CD4-positive, alpha-beta T cell (primary cell): ENCODE results near the gene RIPK3. TPM values are rescaled to one million over a fixed set of nuclear protein-coding genes. Genes with fewer than 3 reads are reported as not detected.

ENCODE experiments used
- ATAC-seq: fragments of 200-7000 bp; cut with Tn5 transposase; one replicate; pipeline ENCODE4 v1.10.0; 2022; ENCODE audit warnings: mild to moderate bottlenecking; ENCODE audit not compliant: poor library complexity
- CTCF ChIA-PET: fragments of 350-600 bp; sonication (Branson Sonifier 250); formaldehyde crosslinking; loops from one replicate; lab custom pipeline; 2021; ENCODE audit warnings: antibody characterized with exemption, inconsistent platforms; lab: Charles Lee
- POLR2A ChIA-PET: fragments of 350-600 bp; sonication (Branson Sonifier 250); formaldehyde crosslinking; loops from one replicate; lab custom pipeline; 2021; ENCODE audit warnings: antibody characterized with exemption, inconsistent platforms; lab: Charles Lee
- DNase-seq, 14 experiments: peaks; one replicate each; pipeline ENCODE4 v3.0.0-alpha.2; 2013 to 2020; ENCODE audit warnings: mixed read lengths in 2 of 14
- H3K27ac ChIP-seq, 2 donors: one replicate each; pipeline versions ENCODE4 v1.5.1 to v1.7.0; 2013; ENCODE audit warnings: low read length in 2 of 2, low read depth in 1 of 2, mild to moderate bottlenecking in 1 of 2
- H3K27me3 ChIP-seq, 2 experiments: 1 replicate in 1 of 2; 2 replicates in 1 of 2; pipeline versions ENCODE4 v1.6.1 to v1.7.0; 2013; ENCODE audit warnings: low read length in 2 of 2, control low read depth in 1 of 2, mild to moderate bottlenecking in 1 of 2, moderate library complexity in 1 of 2; ENCODE audit not compliant: insufficient read depth in 2 of 2, control insufficient read depth in 1 of 2
- H3K36me3 ChIP-seq: one replicate; pipeline ENCODE4 v1.6.1; 2013; ENCODE audit warnings: low read length, control low read depth; ENCODE audit not compliant: insufficient read depth
- H3K4me1 ChIP-seq: one replicate; pipeline ENCODE4 v1.6.1; 2013; ENCODE audit warnings: low read length, control low read depth; ENCODE audit not compliant: insufficient read depth
- H3K4me3 ChIP-seq: one replicate; pipeline ENCODE4 v1.5.1; 2013; ENCODE audit warnings: mild to moderate bottlenecking, low read length, moderate library complexity
- H3K9me3 ChIP-seq, 2 experiments: 1 replicate in 1 of 2; 2 replicates in 1 of 2; pipeline versions ENCODE4 v1.6.1 to v1.7.0; 2013; ENCODE audit warnings: low read length in 2 of 2, mild to moderate bottlenecking in 2 of 2, control low read depth in 1 of 2, moderate library complexity in 1 of 2; ENCODE audit not compliant: control insufficient read depth in 1 of 2, insufficient read depth in 1 of 2
- H3K27ac Mint-ChIP-seq: one replicate; pipeline ENCODE4 v1.8.0; 2020; ENCODE audit warnings: mixed read lengths
- H3K27me3 Mint-ChIP-seq: one replicate; pipeline ENCODE4 v1.8.0; 2021; ENCODE audit warnings: mixed read lengths
- H3K36me3 Mint-ChIP-seq: one replicate; pipeline ENCODE4 v1.8.0; 2021; ENCODE audit warnings: low read depth, mixed read lengths
- H3K4me1 Mint-ChIP-seq: one replicate; pipeline ENCODE4 v1.8.0; 2021; ENCODE audit warnings: low read depth, mixed read lengths
- H3K4me3 Mint-ChIP-seq: one replicate; pipeline ENCODE4 v1.8.0; 2020; ENCODE audit warnings: mild to moderate bottlenecking, mixed read lengths
- H3K9me3 Mint-ChIP-seq: one replicate; pipeline ENCODE4 v1.8.0; 2020; ENCODE audit warnings: mixed read lengths
- CTCF ChIP-seq: fragments of 200-600 bp; IDR thresholded peaks from one replicate; pipeline ENCODE4 v1.8.0; 2022; ENCODE audit warnings: antibody characterized with exemption, mild to moderate bottlenecking
- intact Hi-C, 2 experiments: fragments of 100-400 bp; cut with DNase I in 1 of 2; cut with micrococcal nuclease in 1 of 2; formaldehyde crosslinking; loops; one replicate each; pipeline versions ENCODE4 v1.15.1 to v1.9.0; 2023 to 2025; cut with DNase I, micrococcal nuclease
- total RNA-seq, 174 experiments: library from RNA in 2 of 174; stranded (reverse) in 2 of 174; gene quantifications; one replicate each; pipeline ENCODE4 v1.2.3 and lab custom pipeline; 2021 to 2026

Gene RIPK3
- total RNA-seq, 2 experiments from 2014 or later = 18.1 to 18.9 TPM

GRCh38 chr14:24361326-24361725, 21.5 kb upstream of the RIPK3 start:
- Histone ChIP-seq H3K4me1 (peaks cover 9% of the 10 kb centered on the region), H3K27ac (no peak overlapping the region), H3K27me3 (peaks cover 31 to 33% of the 10 kb centered on the region in 2 experiments), H3K9me3 (peaks cover 0 to 6% of the 10 kb centered on the region in 2 experiments), H3K4me3 (no peak overlapping the region), H3K36me3 (no peaks in the 10 kb centered on the region)
- Mint-ChIP-seq H3K36me3 (no peaks in the 10 kb centered on the region), H3K9me3 (no peaks in the 10 kb centered on the region), H3K27me3 (peaks cover 56% of the 10 kb centered on the region), H3K27ac (no peak overlapping the region), H3K4me3 (no peak overlapping the region), H3K4me1 (peaks cover 11% of the 10 kb centered on the region)
- intact Hi-C loops = no loop called here
- TF ChIP-seq CTCF = no peak
- ATAC-seq = no peak
- CTCF ChIA-PET = interaction anchor here (2.0 kb wide), 1 partner anchor 28 kb away, joined by 7 read pairs; no protein-coding TSS in a partner anchor
- no peak for DNase-seq
- POLR2A ChIA-PET = no interaction called here

DNA sequence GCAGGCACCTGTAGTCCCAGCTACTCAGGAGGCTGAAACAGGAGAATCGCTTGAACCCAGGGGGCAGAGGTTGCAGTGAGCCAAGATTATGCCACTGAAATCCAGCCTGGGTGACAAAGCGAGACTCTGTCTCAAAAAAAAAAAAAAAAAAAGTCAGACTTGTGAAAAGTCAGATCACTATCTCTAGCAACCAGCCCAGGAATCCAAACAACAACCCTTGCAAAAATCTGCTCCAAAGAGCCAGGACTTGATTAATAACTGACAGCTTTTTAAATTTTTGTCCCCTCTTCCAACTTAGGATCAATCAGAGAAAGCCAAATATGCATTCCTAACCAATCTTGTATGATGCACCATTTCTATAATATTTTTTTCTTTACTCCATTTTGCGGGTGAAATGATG, 20.5 kb upstream of the RIPK3 start:
- Mint-ChIP-seq H3K4me1 (peaks cover 2% of the 10 kb centered on the region), H3K27me3 (peaks cover 47% of the 10 kb centered on the region), H3K9me3 (no peaks in the 10 kb centered on the region), H3K36me3 (no peaks in the 10 kb centered on the region), H3K4me3 (no peak overlapping the region), H3K27ac (no peak overlapping the region)
- no peak overlapping the region for H3K27ac ChIP-seq
- intact Hi-C loops = no loop called here
- no peak for TF ChIP-seq CTCF
- peaks cover 20 to 25% of the 10 kb centered on the region in 2 experiments for H3K27me3 ChIP-seq
- CTCF ChIA-PET = interaction anchor here (2.7 kb wide), 1 partner anchor 27 kb away, joined by 7 read pairs; no protein-coding TSS in a partner anchor
- ATAC-seq = no peak
- DNase-seq = no peak
- peaks cover 0 to 5% of the 10 kb centered on the region in 2 experiments for H3K9me3 ChIP-seq
- POLR2A ChIA-PET = no interaction called here
- no peak overlapping the region for H3K4me3 ChIP-seq
- no peaks in the 10 kb centered on the region for H3K4me1 ChIP-seq
- H3K36me3 ChIP-seq = no peaks in the 10 kb centered on the region

DNA sequence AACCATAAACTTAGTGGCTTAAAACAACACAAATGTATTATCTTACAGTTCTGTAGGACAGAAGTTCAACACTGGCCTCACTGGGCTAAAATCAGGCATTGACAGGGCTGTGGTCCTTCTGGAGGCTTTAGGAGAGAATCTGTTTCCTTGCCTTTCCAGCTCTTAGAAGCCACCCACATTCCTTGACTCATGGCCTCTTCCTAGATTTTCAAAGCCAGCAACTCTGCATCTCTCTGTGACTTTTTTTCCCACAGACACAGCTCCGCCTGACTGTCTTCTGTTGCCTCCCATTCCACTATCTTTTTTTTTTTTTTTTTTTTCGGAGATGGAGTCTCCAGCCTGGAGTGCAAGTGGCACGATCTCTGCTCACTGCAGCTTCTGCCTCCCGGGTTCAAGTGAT, 16.4 kb upstream of the RIPK3 start:
- intact Hi-C loops = no loop called here
- H3K27ac Mint-ChIP-seq = no peak overlapping the region
- no peaks in the 10 kb centered on the region for H3K4me1 Mint-ChIP-seq
- DNase-seq (no peak), ATAC-seq (no peak)
- Histone ChIP-seq H3K36me3 (no peaks in the 10 kb centered on the region), H3K4me1 (no peaks in the 10 kb centered on the region), H3K27ac (no peak overlapping the region), H3K9me3 (peaks cover 0 to 5% of the 10 kb centered on the region in 2 experiments), H3K4me3 (no peak overlapping the region), H3K27me3 (peaks cover 28 to 29% of the 10 kb centered on the region in 2 experiments)
- H3K36me3 Mint-ChIP-seq = no peaks in the 10 kb centered on the region
- H3K9me3 Mint-ChIP-seq = no peaks in the 10 kb centered on the region
- TF ChIP-seq CTCF = no peak
- H3K27me3 Mint-ChIP-seq = peaks cover 50% of the 10 kb centered on the region
- ChIA-PET POLR2A (no interaction called here), CTCF (no interaction called here)
- no peak overlapping the region for H3K4me3 Mint-ChIP-seq
